ENCODE measurements around the gene DUSP3.
A peak's percentile ranks its signal among the peaks of the same experiment; 100 is the strongest.

DNA sequence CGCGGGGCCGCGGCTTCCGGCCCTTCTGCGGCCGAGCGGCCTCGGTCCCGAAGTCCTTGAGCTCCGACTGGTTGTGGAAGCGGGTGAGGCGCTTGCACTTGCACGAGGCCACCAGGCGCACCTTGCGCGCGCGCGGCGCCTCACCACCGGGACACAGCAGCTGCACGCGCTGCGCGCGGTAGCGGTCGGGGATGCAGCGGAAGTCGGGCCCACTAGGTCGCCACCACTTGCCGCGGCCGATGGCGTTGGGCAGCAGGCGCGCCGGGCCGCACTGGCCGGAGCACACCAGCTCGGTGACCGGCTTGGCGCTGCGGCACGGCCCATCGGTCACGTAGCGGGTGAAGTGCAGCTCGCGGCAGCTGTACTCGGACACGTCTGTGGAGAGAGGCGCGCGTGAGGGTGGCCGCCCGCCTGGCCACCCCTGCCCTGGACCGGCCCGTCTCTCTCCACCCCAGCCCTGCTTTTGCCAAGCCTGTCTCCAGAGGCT, 23.3 kb downstream of the DUSP3 start:
- TF ChIP-seq, protein P1, sequence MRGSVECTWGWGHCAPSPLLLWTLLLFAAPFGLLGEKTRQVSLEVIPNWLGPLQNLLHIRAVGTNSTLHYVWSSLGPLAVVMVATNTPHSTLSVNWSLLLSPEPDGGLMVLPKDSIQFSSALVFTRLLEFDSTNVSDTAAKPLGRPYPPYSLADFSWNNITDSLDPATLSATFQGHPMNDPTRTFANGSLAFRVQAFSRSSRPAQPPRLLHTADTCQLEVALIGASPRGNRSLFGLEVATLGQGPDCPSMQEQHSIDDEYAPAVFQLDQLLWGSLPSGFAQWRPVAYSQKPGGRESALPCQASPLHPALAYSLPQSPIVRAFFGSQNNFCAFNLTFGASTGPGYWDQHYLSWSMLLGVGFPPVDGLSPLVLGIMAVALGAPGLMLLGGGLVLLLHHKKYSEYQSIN (CRISPR knock-in tag; IDR thresholded peaks at IDR 0.05; ENCODE audit: borderline replicate concordance): no peak
- TF ChIP-seq ZBTB8A (CRISPR knock-in tag; IDR thresholded peaks at IDR 0.05; ENCODE audit: borderline replicate concordance, low read depth) (no peak), KDM2A (CRISPR knock-in tag; IDR thresholded peaks at IDR 0.05; ENCODE audit: borderline replicate concordance, low read depth) (no peak), FOXM1 (CRISPR knock-in tag; IDR thresholded peaks at IDR 0.05) (no peak), EED (CRISPR knock-in tag; IDR thresholded peaks at IDR 0.05) (no peak; the same call in 1 of the 2 replicates), CREBL2 (CRISPR knock-in tag; IDR thresholded peaks at IDR 0.05; ENCODE audit: borderline replicate concordance) (no peak), U2AF2 (IDR thresholded peaks at IDR 0.05; ENCODE audit: low read depth, low read length) (no peak), ZBTB21 (CRISPR knock-in tag; IDR thresholded peaks at IDR 0.05) (no peak)
- TF ChIP-seq, protein P2, sequence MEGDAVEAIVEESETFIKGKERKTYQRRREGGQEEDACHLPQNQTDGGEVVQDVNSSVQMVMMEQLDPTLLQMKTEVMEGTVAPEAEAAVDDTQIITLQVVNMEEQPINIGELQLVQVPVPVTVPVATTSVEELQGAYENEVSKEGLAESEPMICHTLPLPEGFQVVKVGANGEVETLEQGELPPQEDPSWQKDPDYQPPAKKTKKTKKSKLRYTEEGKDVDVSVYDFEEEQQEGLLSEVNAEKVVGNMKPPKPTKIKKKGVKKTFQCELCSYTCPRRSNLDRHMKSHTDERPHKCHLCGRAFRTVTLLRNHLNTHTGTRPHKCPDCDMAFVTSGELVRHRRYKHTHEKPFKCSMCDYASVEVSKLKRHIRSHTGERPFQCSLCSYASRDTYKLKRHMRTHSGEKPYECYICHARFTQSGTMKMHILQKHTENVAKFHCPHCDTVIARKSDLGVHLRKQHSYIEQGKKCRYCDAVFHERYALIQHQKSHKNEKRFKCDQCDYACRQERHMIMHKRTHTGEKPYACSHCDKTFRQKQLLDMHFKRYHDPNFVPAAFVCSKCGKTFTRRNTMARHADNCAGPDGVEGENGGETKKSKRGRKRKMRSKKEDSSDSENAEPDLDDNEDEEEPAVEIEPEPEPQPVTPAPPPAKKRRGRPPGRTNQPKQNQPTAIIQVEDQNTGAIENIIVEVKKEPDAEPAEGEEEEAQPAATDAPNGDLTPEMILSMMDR (CRISPR knock-in tag; IDR thresholded peaks at IDR 0.05): peak; percentile 29; the same call in 1 of the 2 replicates
